Activated CD4-positive, alpha-beta T cell treated with anti-CD3 and anti-CD28 coated beads for 48 hours (primary cell): ENCODE data around the gene AMPD2.
A peak's percentile ranks its signal among the peaks of the same experiment; 100 is the strongest.

Experiments used
- DNase-seq: peaks from one replicate; pipeline ENCODE4 v3.0.0-alpha.2; 2020

The AMPD2 gene

GRCh38 chr1:109618661-109619575 lies 719 bp upstream of the AMPD2 start:
- no peak for DNase-seq

- DNase-seq: peak; percentile 28
Measured at GRCh38 chr1:109620401-109620791, 759 bp downstream of the AMPD2 start.

- DNase-seq: peak; percentile 99
Measured at GRCh38 chr1:109620841-109621286, 1.2 kb downstream of the AMPD2 start.

GRCh38 chr1:109621379-109622136 lies 1.9 kb downstream of the AMPD2 start:
- DNase-seq: peak; percentile 43

- no peak for DNase-seq
Measured at GRCh38 chr1:109622137-109622892, 2.7 kb downstream of the AMPD2 start.

GRCh38 chr1:109622895-109623294 lies 3.3 kb downstream of the AMPD2 start:
- no peak for DNase-seq

- DNase-seq: no peak
Measured at GRCh38 chr1:109623601-109624161, 4.0 kb downstream of the AMPD2 start.

GRCh38 chr1:109624201-109625010 lies 4.8 kb downstream of the AMPD2 start:
- DNase-seq: no peak

GRCh38 chr1:109625176-109625575 lies 5.5 kb downstream of the AMPD2 start:
- DNase-seq: no peak

- DNase-seq: no peak
Measured at GRCh38 chr1:109625601-109626560, 6.2 kb downstream of the AMPD2 start.

- no peak for DNase-seq
Measured at GRCh38 chr1:109626682-109627408, 7.2 kb downstream of the AMPD2 start.

- no peak for DNase-seq
Measured at GRCh38 chr1:109627692-109628399, 8.2 kb downstream of the AMPD2 start.

GRCh38 chr1:109628540-109629321 lies 9.1 kb downstream of the AMPD2 start:
- DNase-seq: no peak

- no peak for DNase-seq
Measured at GRCh38 chr1:109629372-109630030, 9.9 kb downstream of the AMPD2 start.

- DNase-seq: peak; percentile 52
Measured at GRCh38 chr1:109630081-109630897, 10.7 kb downstream of the AMPD2 start.

- DNase-seq: no peak
Measured at GRCh38 chr1:109630898-109631512, 11.4 kb downstream of the AMPD2 start.
